GM21737 (cell line): Measurements from ENCODE around the gene SLC17A1.

Source experiments
- ATAC-seq: cut with Tn5 transposase; IDR thresholded peaks from one replicate; pipeline ENCODE4 v1.9.1; 2021; ENCODE audit warnings: mild to moderate bottlenecking, moderate library complexity; ENCODE audit not compliant: unreplicated experiment

SLC17A1 gene

GRCh38 chr6:25833136-25833535 is 1.3 kb upstream of the SLC17A1 start:
- ATAC-seq: no peak

GRCh38 chr6:25832670-25833069 is 818 bp upstream of the SLC17A1 start:
- no peak for ATAC-seq

GRCh38 chr6:25832307-25832662 is 433 bp upstream of the SLC17A1 start:
- ATAC-seq: no peak

GRCh38 chr6:25830458-25830857 is 1.4 kb downstream of the SLC17A1 start:
- no peak for ATAC-seq

GRCh38 chr6:25829375-25829774 is 2.5 kb downstream of the SLC17A1 start:
- ATAC-seq: no peak

GRCh38 chr6:25821341-25821740 is 10.5 kb downstream of the SLC17A1 start:
- no peak for ATAC-seq

- no peak for ATAC-seq
These were observed 15.6 kb downstream of the SLC17A1 start for GRCh38 chr6:25816252-25816651.

- ATAC-seq: no peak
These were observed 16.7 kb downstream of the SLC17A1 start for GRCh38 chr6:25815194-25815593.

- ATAC-seq: no peak
These were observed 27.0 kb downstream of the SLC17A1 start for GRCh38 chr6:25804804-25805203.

GRCh38 chr6:25801436-25801835 is 30.4 kb downstream of the SLC17A1 start:
- no peak for ATAC-seq

- ATAC-seq: no peak
These were observed 37.1 kb downstream of the SLC17A1 start for GRCh38 chr6:25794784-25795183.

- no peak for ATAC-seq
These were observed 37.9 kb downstream of the SLC17A1 start for GRCh38 chr6:25793970-25794369.

GRCh38 chr6:25792016-25792415 is 39.8 kb downstream of the SLC17A1 start:
- no peak for ATAC-seq

GRCh38 chr6:25789475-25789874 is 42.4 kb downstream of the SLC17A1 start:
- ATAC-seq: no peak

- no peak for ATAC-seq
These were observed 43.4 kb downstream of the SLC17A1 start for GRCh38 chr6:25788305-25788922.

- no peak for ATAC-seq
These were observed 44.4 kb downstream of the SLC17A1 start for GRCh38 chr6:25787428-25787827.

GRCh38 chr6:25781134-25781533 is 50.7 kb downstream of the SLC17A1 start:
- ATAC-seq: no peak

GRCh38 chr6:25777856-25778649 is 53.8 kb downstream of the SLC17A1 start:
- no peak for ATAC-seq

- no peak for ATAC-seq
These were observed 54.8 kb downstream of the SLC17A1 start for GRCh38 chr6:25777031-25777430.

GRCh38 chr6:25774120-25774715 is 57.6 kb downstream of the SLC17A1 start:
- no peak for ATAC-seq

GRCh38 chr6:25769983-25770382 is 61.9 kb downstream of the SLC17A1 start:
- no peak for ATAC-seq

GRCh38 chr6:25768566-25768965 is 63.3 kb downstream of the SLC17A1 start:
- no peak for ATAC-seq
